ENCODE results near the gene SECISBP2L.
"Not testable (repeated sequence)": the region's sequence is repeated elsewhere in the genome, so short reads cannot be mapped to it uniquely, and the experiment has no call there.

Gene SECISBP2L, protein sequence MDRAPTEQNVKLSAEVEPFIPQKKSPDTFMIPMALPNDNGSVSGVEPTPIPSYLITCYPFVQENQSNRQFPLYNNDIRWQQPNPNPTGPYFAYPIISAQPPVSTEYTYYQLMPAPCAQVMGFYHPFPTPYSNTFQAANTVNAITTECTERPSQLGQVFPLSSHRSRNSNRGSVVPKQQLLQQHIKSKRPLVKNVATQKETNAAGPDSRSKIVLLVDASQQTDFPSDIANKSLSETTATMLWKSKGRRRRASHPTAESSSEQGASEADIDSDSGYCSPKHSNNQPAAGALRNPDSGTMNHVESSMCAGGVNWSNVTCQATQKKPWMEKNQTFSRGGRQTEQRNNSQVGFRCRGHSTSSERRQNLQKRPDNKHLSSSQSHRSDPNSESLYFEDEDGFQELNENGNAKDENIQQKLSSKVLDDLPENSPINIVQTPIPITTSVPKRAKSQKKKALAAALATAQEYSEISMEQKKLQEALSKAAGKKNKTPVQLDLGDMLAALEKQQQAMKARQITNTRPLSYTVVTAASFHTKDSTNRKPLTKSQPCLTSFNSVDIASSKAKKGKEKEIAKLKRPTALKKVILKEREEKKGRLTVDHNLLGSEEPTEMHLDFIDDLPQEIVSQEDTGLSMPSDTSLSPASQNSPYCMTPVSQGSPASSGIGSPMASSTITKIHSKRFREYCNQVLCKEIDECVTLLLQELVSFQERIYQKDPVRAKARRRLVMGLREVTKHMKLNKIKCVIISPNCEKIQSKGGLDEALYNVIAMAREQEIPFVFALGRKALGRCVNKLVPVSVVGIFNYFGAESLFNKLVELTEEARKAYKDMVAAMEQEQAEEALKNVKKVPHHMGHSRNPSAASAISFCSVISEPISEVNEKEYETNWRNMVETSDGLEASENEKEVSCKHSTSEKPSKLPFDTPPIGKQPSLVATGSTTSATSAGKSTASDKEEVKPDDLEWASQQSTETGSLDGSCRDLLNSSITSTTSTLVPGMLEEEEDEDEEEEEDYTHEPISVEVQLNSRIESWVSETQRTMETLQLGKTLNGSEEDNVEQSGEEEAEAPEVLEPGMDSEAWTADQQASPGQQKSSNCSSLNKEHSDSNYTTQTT
- 100 to 136 (median 127) reads per million in 4 experiments for total RNA-seq

DNA sequence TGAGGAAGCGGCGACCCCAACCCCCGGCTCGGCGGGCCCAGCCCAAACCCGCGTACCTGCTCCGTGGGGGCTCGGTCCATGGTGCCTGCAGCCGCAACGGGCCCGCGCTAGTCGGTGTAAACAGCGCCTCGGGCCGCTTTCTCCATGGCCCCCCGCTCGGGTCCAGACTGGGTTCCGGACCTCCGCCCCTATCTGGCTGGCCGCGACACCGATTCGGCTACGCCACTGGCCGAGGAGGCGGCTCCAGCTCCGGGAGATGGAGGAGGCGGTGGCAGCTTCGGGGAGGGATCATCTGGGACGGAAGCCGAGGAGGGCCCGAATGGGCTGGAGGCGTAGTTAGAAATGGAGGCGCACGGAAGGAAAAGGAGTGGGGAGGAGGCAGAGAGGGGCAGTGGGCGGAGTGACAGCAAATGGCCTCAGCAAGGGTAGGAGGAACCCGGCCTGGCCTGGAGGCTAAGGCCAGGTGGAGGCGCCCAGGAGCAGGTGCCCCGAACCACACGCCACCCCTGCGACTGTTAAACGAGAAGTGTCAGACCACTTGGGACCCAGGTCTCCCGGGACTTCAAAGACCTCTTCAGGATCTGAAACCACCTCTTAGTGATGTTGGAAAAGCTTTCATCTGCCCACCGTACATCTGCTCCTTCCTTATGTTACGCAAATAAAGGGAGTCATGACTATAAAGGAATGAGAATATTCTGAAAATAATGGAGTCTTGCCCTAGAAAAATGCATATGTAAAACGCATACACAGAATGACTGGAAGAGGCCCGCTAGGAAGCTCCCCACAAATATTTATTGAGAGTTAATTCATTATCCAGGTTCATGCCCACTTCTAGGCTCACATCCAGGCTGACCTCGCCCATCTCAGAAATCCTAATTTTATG lies at the start of gene SECISBP2L:
SECISBP2L (minus strand) TSS at position 227 of the 883 bp plus-strand sequence; CDS start at position 80, 147 bp downstream.
- DNase-seq = peak; percentile 78

DNA sequence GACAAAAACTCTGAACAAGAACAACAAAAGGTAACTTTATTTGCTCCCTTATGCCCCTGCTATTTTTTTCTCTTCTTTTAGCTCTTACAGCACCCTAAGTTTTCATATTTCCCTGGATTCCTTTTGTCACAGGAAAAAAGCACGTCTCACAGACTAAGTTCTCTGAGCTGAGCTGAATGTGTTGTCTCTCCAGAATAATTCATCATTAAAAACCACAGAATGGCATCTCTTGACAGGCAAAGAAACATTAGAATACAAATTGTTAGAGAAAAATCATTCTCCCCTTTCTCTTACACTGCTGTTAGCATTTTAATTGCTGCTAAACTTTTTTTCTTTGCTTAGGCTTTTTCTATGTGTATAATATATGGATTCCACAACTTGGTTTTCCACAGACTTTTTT lies 48.7 kb upstream of the SECISBP2L start:
- no peak for DNase-seq

DNA sequence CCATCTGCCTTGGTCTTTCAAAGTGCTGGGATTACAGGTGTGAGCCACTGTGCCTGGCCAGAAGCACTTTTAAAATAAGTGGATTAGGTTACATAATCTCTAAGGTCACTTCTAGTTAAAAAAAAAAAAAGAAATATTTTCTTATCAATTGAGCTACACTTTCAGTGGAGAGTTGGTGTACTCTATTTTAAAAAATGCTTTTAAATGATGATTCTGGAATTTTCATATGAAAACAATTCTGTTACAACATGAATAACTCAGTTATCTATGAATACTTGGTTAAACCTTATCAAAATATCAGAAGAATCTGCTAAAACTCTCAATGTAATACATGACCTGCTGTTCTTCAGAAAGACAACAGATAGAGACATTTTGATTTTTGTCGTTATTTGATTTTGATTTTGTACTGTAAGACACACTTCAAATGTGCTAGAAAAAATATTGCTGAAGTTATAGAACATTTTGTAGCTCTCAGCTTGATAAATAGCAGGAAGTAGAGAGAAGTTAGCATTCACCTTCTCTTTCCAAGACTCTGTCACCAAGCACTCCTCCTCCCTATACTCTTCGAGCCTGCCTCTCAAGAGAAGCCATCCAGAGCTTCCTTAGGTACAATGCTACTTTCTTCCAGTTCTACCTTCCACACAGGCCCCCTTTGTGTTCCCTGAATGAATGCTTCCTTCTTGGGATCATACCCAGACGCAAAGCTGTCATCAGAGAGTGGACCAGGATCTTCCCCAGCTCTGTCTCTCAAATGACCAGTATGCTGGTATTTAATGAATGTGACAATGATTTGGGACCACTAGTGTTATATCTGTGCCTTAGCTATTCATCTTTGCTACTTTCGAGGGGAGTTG lies 47.2 kb upstream of the SECISBP2L start:
- DNase-seq = no peak

GRCh38 chr15:49088996-49089395 lies 42.8 kb upstream of the SECISBP2L start:
- DNase-seq = no peak

GRCh38 chr15:49085696-49086459 lies 39.6 kb upstream of the SECISBP2L start:
- no peak for DNase-seq

DNA sequence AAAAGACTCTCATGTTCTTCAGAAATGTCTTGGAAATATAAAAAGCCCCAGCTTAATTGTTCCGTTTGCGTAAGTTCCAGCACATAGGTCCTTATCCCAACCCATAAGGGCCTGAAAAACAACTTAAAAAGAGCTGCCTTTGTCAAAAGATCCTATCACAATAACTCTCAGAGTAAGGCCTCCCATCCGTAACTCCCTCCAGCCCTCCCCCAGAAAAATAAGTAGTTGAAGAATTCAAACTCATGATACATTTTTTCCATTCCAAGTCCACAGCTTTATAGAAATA lies 38.0 kb upstream of the SECISBP2L start:
- DNase-seq = no peak

DNA sequence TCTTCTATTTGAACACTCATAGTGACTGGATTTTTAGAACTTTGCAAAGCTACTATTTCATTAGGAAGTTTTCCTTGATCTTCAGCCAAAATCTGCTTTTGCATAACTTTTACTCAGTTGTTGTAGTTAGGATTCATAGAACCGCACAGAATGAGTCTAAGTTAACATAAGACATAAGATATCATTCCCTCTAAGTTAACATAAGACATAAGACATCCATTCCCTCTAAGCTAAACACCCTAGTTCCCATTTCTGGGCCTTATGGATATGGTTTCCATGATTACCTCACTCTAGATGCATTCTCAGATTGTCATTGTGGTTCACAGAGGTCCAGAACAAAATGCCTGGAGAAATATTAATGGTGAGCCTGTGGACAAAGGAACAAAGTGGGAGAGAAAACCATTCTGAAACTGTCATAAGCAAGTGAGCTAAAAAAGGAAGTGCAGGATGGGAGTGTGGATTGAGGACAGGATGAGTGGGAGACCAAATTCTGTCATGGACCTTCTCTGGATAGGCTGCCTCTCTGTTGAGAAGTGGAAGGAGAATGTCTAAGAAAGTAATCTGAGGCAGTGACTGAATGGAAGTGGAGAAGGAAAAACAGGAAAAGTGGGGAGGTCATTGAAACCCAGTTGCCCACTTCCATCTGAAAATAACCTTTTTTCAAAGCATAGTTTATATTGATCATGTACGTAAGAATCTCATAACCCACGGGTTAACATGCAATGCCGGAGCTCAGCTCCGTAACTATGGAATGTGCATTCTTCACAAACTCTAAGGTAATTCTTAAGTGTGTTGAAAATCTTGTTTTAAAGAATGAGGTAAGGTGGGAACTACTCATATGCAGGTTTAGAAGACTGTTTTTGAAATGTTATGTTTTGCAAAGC lies 37.4 kb upstream of the SECISBP2L start:
- DNase-seq = no peak

DNA sequence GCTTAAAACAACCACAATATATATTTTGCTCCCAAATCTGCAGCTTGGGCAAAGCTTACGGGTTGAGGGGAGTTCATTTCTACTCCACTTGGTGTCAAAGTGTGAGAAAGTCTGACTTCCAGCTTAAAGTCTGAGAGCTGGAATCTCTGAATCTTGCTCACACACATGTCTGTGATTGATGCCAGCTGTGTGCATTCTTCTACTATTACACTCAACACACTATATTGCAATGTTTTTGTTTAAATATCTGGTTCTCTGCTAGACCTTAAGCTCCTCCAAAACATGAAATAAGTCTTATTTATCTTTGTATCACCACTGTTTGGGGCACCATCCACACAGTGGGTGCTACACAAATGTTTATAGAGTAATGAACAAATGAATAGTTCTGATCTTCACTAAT lies 36.7 kb upstream of the SECISBP2L start:
- DNase-seq = no peak

GRCh38 chr15:49079340-49080039 lies 33.2 kb upstream of the SECISBP2L start:
- DNase-seq = no peak

DNA sequence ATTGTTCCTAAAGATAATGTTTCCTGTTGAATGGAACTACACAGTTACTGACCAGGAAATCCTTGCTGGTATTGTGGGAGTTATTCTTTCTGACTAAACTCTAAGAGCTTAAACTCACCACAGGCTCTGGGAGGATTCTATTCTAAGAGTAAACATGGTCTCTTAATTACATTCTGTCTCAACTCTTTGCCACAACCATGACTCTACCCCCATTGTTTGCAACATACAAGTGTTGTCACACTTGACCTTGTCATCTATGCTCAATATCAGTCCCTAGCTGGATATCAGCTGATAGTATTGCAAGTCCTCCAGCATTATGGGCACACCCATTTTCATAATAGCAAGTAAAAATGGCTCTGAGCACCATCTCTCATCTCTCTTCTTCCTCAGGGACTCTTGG lies 29.6 kb upstream of the SECISBP2L start:
- DNase-seq = no peak

DNA sequence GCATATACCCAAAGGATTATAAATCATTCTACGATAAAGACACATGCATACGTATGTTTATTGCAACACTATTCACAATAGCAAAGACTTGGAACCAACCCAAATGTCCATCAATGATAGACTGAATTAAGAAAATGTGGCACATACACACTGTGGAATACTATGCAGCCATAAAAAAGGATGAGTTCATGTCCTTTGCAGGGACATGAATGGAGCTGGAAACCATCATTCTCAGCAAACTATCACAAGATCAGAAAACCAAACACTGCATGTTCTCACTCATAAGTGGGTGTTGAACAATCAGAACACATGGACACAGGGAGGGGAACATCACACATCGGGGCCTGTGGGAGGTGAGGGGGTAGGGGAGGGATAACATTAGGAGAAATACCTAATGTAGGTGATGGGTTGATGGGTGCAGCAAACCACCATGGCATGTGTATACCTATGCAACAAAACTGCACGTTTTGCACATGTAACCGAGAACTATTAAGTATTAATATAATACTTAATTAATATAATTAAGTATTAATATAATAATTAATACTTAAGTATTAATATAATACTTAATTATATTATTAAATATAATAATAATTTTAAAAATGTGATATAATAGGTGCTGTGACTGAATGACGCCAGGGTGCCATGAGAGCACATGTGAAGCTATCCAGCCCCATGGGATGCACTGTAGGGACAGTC lies 28.5 kb upstream of the SECISBP2L start:
- not testable (repeated sequence) for DNase-seq

GRCh38 chr15:49066372-49066771 lies 20.1 kb upstream of the SECISBP2L start:
- no peak for DNase-seq

GRCh38 chr15:49064884-49065283 lies 18.6 kb upstream of the SECISBP2L start:
- no peak for DNase-seq

DNA sequence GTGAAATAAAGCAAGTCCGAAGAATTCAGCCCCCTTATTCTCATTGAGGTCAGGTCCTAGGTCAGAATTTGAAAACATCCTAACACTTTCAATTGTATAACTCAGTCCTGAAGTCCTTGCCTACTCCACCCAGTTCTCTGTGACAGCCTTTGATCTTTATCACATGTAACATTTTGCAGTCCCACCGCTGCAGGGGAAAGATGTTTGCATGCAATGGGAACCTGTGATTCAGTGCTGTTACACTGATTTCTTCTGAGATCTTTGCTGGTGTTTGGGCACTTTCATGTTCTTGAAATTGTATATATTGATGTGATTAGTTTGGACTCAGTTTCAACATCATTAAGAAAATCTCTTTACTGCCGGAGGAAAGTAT lies 18.0 kb upstream of the SECISBP2L start:
- DNase-seq = no peak

DNA sequence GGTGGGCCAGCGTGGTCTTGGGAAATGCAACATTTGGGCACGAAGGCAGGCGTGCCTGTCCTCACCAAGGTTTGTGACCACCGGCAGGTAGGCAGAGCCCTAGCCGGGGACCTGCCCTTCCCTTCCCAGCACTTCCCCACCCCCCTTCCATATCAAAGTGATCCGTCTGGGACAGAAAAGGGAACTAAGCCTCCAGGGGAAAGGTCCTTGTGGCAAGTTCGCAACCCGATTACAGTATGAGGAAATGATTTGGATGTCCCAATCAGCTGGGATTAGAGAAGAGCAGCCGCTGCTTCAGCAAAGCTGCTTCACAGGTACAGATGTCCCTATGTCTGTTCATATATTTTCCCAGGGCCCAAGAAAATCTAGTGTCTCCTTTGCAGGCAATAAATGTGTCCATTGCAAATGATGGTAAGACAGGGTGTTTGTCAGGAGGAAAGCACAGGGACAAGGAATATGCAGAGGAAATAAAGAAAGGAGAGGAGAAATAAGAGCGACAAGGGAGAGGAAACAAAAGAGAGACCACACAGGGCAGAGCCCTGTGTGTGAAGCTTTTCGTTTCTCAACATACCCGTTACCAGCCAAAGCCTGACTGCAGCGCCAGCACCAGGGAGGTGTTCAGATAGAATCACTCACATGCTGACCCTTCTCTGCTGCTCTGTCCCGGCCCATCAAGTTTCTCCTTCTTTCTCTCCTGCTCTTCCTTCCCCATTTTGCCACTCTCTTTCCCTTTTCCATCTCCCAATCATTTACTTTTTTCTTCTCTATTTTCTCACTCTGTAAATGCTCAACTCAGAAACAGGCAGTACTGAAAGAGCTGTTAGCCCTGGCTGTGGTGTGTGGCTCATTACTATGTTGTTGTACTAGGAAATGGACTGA lies 17.4 kb upstream of the SECISBP2L start:
- DNase-seq = no peak

DNA sequence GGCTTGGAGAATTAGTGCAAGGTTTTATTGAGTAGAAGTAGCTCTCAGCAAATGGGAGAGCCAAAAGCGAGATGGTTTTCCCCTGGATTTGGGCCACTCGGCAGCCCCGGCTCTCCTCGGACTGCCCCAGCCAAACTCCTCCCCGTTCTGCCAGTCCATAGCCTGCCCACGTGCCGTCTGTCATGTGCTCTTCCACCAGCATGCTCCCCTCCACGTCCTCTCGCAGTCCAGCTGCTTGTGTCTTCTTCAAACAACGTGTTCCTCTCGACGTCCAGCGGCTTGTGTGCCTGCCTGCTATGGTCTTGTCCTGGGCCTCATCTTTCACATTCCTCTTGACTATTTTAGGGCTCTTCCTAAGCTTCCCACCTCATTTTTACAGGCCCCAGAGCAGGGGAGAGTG lies 16.7 kb upstream of the SECISBP2L start:
- DNase-seq = no peak

Measured in effector CD8-positive, alpha-beta T cell (primary cell).